ENCODE measurements around the gene SHROOM4.

Gene SHROOM4

DNA sequence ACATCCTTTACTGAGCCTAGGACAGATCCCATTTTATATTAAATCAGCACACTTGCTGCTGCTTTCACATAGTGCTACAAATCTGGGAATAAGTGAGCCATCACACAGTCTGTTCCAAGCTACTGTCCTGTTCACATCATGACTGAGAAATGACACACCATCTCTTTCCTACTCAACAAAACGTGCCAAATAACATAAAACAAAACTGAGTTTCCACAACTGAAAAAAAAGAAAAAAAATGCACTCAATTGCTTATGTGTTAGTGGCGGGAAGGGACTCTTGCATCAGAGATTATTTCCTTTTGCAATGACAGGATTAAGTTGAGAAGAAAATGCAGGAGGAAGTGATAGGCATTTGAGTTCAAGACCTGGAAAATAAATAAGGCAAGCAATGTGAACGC is 109.0 kb downstream of the SHROOM4 start:
- DNase-seq = no peak

DNA sequence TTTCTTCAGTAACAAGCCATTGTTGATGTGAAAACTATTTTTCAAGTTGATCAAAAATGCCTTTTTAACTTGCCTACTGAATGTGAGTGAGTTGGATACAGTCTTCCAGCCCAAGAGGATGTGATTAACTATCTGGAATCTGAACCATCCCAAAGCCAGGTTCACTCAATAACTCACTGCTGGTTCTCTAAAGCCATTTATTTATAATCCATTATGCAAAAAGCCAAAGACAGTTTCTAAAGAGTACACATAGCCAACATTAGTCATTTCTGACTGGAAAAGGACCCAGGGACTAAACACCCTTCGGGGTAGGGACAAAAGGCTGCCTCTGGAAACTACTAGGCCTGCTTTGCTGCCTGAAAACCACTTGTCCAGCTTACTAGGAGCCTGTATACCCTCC is 109.6 kb downstream of the SHROOM4 start:
- DNase-seq = no peak

DNA sequence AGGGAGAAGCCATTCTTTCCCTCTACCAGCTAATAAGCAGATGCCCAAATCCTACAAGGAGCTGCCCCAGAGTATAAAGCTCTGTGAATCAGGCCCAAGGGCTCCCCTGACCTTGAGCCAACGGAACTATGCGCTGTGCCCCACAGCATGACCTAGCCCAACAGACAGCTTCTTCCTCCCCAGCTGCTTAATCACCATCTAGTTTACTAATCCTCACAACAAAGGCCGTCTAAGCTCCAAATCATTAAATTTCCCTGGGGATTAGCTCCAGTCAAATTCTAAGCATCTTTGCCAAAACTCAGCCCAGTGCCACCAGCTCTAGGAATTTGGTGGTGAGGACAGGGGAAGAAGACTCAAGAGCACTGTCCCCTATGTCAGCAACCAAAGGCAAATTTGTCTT is 113.1 kb downstream of the SHROOM4 start:
- no peak for DNase-seq

DNA sequence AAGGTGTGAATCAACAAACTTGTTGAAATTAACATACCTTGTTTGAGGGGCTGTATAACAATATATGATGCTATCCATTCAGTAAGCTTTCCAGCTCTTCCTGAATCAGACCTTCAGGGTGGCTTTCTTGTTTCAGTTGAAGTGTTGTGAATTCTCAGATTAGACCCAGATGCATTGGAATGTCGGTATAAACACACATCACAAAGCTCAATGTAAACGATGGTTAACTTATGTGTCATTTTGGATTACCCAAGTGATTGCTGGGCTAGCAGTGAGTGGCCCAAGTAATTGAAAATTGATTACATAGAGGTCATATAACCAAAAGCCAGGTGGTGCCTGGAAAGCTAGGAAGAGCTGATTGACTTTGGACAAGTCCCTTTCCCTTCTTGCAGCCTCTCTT is 115.0 kb downstream of the SHROOM4 start:
- DNase-seq = no peak

DNA sequence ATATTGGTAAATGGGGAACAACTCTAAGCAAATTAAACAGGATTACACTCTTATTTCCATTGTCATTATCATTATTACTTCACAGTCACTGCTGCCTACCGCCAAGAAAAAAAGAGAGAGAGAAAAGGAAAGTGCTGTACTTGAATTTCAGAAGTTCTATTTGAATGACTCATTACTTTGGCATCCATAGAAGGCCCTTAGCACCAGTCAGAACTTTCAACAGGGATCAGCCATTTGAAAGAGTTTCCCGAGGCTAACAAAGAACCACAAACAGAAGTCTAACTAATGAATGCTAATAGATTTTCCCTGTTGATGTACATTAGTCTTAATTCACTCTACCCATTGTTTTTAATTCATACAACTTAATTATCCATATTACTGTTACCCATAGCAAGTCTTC is 116.3 kb downstream of the SHROOM4 start:
- no peak for DNase-seq

DNA sequence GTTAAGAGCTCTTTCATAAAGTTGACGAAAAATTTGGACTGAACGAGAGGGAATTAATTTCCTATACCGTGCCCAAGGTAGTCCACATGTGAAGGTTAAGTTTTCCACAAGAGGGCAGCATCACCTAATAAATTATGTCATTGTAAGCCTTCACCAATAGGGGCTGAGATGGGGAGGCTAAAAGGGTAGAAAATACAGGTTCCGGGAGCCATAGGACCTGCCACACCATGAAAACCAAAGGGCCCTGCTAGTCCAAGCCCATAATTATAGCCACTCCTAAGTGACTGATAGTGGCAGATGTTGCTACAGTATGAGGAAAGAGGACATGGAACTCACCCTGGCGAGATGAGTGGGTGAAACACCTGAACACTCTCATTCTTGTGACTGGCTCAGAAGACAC is 122.2 kb downstream of the SHROOM4 start:
- no peak for DNase-seq

DNA sequence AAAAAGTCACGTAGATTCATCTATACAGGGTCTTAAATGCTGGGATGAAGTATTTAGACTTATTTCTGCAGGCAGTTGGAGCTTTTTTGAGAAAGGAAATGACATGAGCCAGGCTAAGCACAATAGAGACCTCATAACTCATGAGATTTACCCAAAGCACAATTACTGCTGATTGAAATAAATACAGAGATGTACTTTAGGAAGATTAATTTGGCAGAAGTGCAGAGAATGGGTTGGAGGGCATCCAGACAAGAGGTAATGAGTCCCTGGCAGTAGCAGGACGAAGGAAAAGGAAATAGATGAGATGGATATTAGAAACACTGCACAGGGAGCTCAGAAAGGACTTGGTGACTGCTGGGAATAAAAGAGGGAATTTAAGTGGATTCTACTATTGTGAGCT is 129.1 kb downstream of the SHROOM4 start:
- DNase-seq = no peak

DNA sequence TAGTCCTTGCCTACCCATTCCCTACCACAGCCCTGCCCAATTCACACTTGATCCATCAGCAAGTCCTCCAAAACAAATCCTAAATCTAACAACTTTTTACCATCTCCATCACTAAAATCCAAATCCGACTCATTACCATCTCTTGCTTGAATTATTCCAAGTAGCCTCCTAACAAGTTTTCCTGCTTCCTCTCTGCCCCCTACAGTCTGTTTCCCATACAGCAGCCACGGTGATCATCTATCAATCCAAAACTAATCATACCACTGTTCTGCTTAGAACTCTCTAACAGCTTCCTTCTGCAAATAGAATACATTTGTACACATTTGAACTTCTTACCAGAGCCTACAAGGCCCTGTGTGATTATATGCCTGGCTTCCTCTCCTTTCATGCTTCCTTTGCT is 133.0 kb downstream of the SHROOM4 start:
- no peak for DNase-seq

DNA sequence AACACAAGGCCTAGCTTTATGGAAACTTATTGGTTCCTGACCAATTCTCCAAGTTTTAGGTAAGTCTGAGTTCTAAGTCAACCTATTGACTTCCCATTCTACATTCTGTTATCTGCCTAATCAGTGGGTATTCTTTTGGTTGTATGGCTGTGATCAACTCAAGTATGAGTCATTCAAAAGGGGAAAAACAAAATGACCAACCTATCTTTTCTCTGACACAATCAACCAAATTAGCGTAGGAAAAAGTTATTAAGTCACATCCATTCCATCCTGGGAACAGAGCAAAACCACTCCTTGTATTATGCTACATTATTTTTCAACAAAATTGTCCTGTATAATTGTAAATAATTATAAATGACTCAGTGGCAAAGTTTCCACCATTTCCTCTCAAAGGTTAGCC is 136.2 kb downstream of the SHROOM4 start:
- no peak for DNase-seq

DNA sequence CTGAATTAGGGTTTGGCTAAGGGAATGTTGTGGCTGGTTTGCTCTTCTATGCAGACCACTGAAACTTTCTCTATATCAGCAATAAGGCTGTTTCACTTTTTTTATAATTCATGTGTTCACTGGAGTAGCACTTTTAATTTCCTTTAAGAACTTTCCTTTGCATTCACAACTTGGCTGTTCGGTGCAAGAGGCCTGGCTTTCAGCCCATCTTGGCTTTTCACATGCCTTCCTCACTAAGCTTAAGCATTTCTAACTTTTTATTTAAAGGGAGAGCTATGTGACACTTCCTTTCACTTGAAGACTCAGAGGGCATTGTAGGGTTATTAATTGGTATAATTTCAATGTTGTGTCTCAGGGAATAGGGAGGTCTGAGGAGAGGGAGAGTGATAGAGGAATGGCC is 142.3 kb downstream of the SHROOM4 start:
- no peak for DNase-seq

DNA sequence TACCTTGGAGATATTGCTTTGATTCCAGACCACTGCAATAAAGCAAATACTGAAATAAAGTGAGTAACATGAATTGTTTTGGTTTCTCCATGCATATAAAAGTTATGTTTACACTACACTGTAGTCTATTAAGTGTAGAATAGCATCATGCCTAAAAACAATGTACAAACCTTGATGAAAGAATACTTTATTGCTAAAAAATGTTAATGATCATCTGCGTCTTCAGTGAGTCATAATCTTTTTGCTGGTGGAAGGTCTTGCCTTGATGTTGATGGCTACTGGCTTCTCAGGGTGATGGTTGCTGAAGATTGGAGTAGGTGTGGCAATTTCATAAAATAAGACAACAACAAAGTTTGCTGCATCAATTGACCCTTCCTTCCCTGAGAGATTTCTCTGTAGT is 145.1 kb downstream of the SHROOM4 start:
- no peak for DNase-seq

DNA sequence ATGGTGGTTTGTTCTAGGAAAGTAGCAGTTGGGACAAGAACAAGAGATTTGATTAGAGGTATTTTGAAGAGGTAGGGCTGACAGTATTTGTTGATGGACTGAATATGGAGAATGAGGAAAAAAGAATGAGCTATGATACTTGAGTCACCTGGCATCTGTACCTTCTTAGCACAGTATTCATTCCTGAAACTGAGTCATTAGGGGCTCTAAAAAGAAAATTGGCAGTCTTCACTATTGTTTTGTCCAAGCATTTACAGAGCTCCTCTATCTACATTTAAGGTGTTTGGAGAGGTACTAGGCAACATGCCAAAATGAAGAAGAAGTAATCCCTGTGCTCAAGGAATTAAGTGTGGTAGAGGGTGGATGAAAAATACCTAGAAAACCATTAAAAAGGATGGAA is 165.8 kb downstream of the SHROOM4 start:
- no peak for DNase-seq

DNA sequence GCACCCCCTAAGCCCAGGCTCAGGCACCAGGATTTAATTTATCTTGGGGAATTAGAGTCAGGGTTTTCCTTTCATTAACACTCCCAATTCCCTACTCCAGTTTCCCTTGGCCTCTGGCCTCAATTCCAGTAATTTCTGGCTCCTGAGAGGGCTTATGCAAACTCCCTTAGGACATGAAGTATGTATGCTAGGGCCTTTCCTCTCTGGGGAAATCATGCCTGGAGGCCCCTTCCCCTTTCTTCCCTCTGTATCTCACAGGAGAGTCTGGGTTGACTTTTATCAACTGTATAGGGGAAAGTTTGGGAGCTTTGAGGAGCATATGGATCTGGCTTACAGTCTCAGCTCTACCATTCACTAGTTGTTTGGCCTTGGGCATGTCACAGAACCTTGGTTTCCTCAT is 169.5 kb downstream of the SHROOM4 start:
- DNase-seq = no peak

DNA sequence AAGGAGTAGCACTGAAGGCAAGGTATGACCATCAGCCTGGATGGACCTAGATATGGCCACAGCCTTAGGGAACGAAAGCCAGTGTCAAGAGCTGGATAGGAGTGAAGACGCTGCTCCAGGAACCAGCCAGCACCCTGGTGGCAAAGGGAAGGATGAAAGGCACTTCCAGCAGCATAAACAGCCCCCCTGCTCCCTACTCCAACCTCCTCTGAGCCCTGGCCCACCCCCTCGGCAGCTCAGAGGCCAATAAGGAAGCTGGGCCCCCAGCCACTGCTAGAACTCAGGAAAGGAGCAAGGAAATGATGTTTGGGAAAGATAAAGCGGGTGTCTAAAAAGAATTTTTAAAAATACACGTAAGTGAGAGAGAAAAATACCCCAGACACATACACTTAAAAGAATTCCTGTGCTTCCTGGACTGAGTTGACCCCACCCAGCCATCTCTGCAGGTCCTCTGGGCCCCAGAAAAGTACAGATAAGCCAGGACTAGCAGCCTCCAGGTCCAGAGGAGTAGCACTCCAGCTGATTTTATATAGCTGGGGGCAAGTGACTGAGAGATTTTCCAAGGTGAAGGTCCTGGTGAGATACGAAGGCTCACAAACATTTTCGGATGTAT is 170.4 kb downstream of the SHROOM4 start:
- DNase-seq = no peak

DNA sequence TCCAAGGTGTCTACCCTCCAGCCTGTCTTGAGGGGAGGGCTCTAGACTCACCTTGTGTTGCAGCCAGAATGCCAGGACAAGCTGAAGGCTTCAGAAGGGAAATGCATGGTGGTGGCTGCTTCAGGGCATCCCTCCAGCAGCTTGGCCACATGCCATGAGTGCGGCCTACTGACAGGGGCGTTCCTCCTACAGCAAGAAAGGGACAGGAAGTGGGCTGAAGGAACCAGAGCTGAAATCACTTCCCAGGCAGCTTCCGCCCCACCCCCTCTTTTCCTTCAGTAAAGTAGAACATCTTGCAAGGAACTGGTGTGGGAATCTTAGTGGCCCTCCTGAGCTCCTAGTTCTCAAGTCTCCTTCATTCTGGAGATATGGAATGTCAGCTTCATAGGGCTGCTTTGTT is 175.9 kb downstream of the SHROOM4 start:
- DNase-seq = no peak

DNA sequence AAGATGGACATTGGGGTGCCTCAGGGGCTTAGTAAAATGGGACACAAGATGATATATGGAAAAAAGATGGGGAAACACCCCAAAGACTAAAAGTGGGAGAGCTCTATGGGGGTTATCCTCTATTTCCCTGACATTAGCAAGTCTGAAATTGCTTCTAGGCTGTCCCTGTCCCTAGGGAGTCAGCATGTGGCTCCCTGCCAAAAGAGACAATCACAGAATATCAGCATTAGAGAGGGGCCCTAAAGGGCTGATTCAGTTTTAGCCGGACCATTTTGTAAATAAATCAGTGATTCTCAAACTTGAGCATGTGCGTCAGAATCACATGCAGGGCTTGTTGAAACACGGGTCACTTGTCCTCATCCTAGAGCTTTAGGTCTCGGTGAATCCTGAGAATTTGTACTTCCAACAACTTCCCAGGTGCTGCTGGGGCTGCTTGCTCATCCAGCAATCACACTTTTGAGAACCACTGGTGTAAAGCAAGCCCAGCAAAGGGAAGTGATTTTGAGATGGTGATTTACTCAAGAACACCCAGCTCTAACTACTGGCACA is 178.1 kb downstream of the SHROOM4 start:
- DNase-seq = no peak

DNA sequence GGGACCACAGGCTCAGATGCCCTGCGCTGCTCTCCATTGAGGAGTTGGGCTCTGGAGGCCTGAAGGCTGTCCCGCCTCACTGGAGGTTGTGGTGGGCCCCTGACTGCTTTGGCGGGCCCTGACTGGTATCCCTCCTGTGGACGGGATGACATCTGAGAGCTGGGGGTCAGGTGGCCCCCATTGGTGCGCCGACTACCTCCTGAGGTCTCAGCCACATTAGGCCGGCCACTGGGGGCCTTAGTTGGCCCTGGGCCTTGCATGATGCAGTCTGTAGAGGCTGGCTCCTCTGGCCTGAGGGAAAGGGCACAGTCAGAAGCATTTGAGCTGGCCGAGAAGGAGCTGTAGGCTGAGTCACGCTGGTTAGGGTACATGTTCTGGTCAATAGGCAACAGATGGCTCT is 178.8 kb downstream of the SHROOM4 start:
- no peak for DNase-seq

DNA sequence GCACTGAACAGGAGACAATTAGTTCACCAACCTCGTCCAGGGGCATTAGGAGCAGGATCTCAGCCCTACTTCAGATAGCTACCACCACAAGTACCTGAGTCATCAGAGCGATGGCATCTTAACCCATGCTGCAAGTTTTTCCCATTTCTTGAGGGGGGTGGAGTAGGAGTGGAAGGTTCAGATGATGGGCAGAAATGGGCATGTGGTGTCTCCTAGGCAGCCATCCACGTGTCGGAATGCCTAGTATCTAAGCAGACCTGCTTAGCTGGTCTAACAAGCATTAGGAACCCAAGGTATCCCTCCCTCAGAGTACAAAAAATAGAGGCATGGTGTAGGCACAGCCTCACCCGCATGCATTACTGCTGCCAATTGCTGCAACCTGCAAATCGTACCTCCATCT is 184.2 kb downstream of the SHROOM4 start:
- no peak for DNase-seq

DNA sequence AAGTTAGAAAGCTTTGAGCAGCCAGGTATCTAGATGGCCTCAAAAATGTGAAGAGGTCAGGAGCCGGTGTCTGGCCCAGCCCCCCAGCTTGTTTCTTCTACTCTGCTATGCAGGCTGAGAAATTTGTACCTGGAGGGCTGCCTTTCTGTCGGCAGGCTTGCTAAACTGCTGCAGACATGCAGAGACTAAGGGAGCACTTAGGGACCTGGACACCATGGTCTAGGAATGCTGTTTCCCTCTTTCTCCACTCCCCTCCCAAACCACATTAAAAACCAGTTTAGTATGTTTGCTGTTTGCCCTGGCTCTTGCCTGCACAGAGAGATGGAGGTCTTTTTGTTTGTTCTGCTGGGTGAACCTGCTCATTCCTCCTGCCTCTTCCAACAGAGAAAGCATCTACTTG is 186.3 kb downstream of the SHROOM4 start:
- DNase-seq = no peak

DNA sequence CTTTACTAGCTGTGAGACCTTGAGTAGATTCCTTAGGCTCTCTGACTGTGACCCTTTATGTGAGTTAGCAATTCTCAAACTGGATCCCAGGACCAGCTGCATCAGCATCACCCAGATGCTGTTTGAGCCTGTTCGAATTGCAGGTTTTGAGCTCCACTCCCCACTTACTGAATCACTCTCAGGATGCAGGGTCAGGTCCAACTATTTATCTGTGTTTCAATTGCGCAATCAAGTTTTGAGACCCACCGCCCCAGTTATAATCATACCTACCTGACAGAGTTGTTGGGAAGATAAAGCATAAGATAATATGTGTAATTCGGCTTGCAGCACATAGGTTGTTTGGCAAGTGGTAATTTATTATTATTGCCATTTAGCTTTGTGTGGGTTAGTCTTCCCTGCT is 187.6 kb downstream of the SHROOM4 start:
- no peak for DNase-seq

DNA sequence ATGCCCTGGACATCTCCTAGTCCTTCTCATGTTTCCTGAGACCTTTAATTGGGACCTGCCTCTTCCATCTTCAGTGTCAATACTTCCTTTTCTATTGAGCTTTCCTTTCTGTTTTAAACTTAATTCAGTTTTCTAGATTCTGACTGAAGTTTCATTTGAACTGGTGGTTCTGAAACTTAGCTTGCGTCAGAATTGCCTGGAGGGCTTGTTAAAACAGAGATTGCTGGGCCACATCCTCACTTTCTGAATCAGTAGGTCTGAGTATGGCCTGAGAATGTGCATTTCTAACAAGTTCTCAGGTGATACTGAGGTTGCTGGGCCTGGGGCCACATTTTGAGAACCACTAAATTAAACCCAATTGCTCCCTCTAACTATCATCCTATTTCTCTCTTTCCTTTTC is 191.2 kb downstream of the SHROOM4 start:
- no peak for DNase-seq

DNA sequence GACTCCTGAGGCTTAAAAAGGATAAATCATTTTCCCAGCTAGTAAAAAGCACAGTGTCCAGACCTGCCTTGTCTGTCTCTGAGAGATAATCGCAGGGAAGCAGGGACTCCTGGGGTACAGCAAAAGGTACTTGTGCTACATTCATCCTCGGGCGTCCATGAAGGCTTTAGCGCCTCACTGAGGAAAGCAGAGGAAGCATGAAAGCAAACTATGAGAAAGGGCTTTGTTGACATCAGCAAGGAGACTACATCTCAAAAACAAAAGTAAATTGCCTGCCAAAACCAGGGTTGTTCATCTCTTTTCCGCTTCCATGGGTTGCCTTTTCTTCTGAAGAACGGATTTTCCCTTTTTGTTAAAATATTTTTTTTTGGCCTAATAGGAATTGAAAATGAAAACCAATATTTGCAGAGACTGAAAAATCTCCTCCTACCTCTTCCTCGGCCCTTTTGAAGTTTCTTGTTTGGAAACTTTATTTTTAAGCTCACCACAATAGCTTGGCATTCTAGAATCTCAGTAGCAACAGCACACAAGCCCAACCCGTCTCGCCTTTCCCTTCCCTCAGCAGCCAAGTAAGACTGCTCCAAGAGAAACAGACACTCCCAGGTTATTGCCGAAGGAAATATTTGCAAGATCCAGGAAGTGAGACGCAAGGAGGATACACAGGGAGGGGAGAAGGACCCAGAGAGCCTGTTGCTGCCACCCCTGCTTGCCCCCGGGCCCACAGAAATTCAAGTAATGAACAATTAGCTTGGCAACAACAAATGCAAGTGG is 195.0 kb downstream of the SHROOM4 start:
- DNase-seq = no peak

DNA sequence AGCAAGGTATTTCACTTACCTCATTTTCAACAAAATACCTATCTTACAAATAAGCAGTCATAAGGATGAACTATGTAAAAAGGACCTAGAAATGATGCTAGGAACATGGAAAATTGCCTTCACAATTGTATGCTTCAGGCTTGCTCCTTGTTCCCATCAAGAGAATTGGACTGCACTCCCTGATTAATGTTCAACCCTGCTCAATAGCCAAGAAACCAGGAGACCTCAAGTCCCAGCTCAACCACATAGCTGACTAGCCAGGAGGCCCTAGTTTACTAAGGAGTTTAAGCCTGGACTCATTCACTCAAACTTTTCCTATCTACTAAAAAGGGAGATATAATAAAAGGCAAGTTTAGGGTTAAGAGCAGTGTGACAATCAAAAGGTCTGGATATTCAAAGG is 196.8 kb downstream of the SHROOM4 start:
- no peak for DNase-seq

DNA sequence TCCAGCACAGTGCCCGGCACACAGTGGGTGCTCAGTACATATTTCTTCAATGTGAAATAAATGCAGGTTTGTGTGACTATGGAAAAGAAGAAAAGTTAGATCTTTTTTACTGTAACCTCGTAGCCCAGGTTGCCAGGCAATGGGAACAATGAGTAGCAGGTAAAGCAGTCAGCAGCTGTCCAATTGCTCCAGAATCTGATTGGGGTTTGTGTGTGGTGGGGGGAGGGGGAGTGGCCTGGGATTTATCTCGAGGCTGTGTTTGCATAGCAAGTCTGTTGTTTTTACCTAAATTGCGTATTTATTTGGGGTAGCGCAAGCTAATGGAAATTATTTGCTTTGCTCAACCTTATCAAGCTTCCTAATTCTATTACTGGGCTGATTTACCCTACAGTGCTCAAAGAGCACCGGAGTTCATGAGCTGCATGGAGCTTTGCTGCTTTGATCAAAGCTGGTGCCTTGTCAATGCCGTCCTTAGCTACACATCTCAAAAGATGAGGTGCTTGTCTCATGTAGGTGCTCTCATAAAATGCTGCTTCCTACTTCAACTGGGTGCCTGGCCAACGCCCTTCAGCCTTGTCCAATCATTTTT is 198.3 kb downstream of the SHROOM4 start:
- no peak for DNase-seq
